A673 (cell line): ENCODE results near the gene IRF2. TPM values are rescaled to one million over a fixed set of nuclear protein-coding genes. Genes with fewer than 3 reads are reported as not detected.
A peak's percentile ranks its signal among the peaks of the same experiment; 100 is the strongest.

ENCODE experiments used
- BruUV-seq: library from RNA; stranded (reverse); fragments of 400-500 nt; replicated peaks from 2 replicates; lab custom pipeline; 2021; lab: Mats Ljungman, UMichigan
- CTCF ChIA-PET: fragments of 300-600 bp; sonication (Branson Sonifier 250); formaldehyde crosslinking; loops from one replicate; lab custom pipeline; 2022; ENCODE audit warnings: antibody characterized with exemption; lab: Charles Lee
- POLR2A ChIA-PET: fragments of 300-600 bp; sonication (Branson Sonifier 250); formaldehyde crosslinking; loops from one replicate; lab custom pipeline; 2022; ENCODE audit warnings: antibody characterized with exemption; ENCODE audit not compliant: low non-redundant PET; lab: Charles Lee
- DNase-seq: peaks from one replicate; pipeline ENCODE4 v3.0.0-alpha.2; 2015; ENCODE audit warnings: low spot score
- H3K27ac ChIP-seq: fragments of 200-600 bp; sonication (generic); 2 replicates; pipeline ENCODE4 v1.5.1; 2016; ENCODE audit warnings: mixed run types, low read depth, mild to moderate bottlenecking, mixed read lengths, antibody characterized with exemption, low read length; ENCODE audit not compliant: poor library complexity, severe bottlenecking
- H3K27me3 ChIP-seq: fragments of 200-600 bp; sonication (generic); replicated peaks from 2 replicates; pipeline ENCODE4 v1.6.1; 2017; ENCODE audit warnings: mixed run types, low read depth, mild to moderate bottlenecking, mixed read lengths, antibody characterized with exemption, low read length; ENCODE audit not compliant: insufficient read depth, poor library complexity
- H3K36me3 ChIP-seq: fragments of 200-600 bp; sonication (generic); 2 replicates; pipeline ENCODE4 v1.6.1; 2016; ENCODE audit warnings: mixed run types, mild to moderate bottlenecking, mixed read lengths, antibody characterized with exemption, low read length; ENCODE audit not compliant: insufficient read depth, poor library complexity, severe bottlenecking
- H3K4me1 ChIP-seq: fragments of 200-600 bp; sonication (generic); 2 replicates; pipeline ENCODE4 v1.6.1; 2017; ENCODE audit warnings: mixed run types, mild to moderate bottlenecking, mixed read lengths, antibody characterized with exemption, low read length; ENCODE audit not compliant: insufficient read depth, poor library complexity, severe bottlenecking
- H3K4me3 ChIP-seq: fragments of 200-600 bp; sonication (generic); 2 replicates; pipeline ENCODE4 v1.5.1; 2016; ENCODE audit warnings: low read depth, mixed run types, mild to moderate bottlenecking, mixed read lengths, low read length; ENCODE audit not compliant: poor library complexity, severe bottlenecking
- H3K9me3 ChIP-seq: fragments of 200-600 bp; sonication (generic); 2 replicates; pipeline ENCODE4 v1.6.1; 2016; ENCODE audit warnings: mixed run types, low read depth, mild to moderate bottlenecking, mixed read lengths, antibody characterized with exemption, low read length; ENCODE audit not compliant: poor library complexity, severe bottlenecking
- CTCF ChIP-seq: fragments of 300-800, 200-600 bp; sonication (generic); conservative IDR thresholded peaks from 2 replicates; pipeline ENCODE4 v1.5.1; 2017; ENCODE audit warnings: low read depth, mild to moderate bottlenecking, antibody characterized with exemption, low read length, moderate library complexity, mixed read lengths
- EZH2 ChIP-seq: fragments of 200-600 bp; sonication (generic); IDR thresholded peaks from 2 replicates; pipeline ENCODE4 v1.6.1; 2017; ENCODE audit warnings: borderline replicate concordance, low read depth, mild to moderate bottlenecking, mixed read lengths, antibody characterized with exemption, low read length; ENCODE audit not compliant: poor library complexity, severe bottlenecking
- intact Hi-C: fragments of 100-400 bp; cut with micrococcal nuclease; formaldehyde crosslinking; loops from one replicate; pipeline ENCODE4 v1.10.0; 2022; ENCODE audit not compliant: unreplicated experiment
- total RNA-seq: library from RNA; stranded (reverse); gene quantifications from 2 replicates; pipeline ENCODE4 v1.2.3, GENCODE V29; 2021

IRF2 gene
- total RNA-seq, 1 experiment from 2014 or later = 28.2 TPM

DNA sequence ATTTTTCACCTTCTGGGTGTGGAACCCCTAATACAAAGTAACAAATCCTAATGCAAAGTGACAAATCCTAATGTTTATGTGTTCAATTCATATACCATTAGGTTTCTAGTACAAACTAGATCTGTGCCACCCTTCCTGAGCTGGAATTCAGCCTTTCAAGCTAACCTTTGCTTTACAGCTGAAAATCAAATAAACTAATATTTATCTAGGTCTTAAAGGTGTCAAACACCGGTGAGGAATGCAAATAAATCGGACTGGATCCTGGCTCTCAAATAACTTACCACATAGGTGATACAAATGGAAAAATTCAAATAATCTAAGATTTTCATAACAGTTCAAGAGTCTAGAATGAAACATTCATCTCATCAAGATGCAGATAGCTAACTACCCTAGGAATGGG is 11.6 kb downstream of the IRF2 start:
- Histone ChIP-seq H3K4me3 (no peak overlapping the region), H3K9me3 (no peaks in the 10 kb centered on the region), H3K4me1 (peaks cover 20% of the 10 kb centered on the region), H3K27me3 (no peaks in the 10 kb centered on the region), H3K27ac (peak overlapping the region; percentile 45), H3K36me3 (no peaks in the 10 kb centered on the region)
- POLR2A ChIA-PET = interaction anchor here (0.6 kb wide), 1 partner anchor 35 kb away, joined by 4 read pairs; no protein-coding TSS in a partner anchor
- BruUV-seq = no TSS peak
- no peak for DNase-seq
- CTCF ChIA-PET = no interaction called here
- TF ChIP-seq EZH2 (no peak), CTCF (no peak)
- intact Hi-C loops = no loop called here

GRCh38 chr4:184461711-184462441 is 12.5 kb downstream of the IRF2 start:
- Histone ChIP-seq H3K4me3 (no peak overlapping the region), H3K36me3 (no peaks in the 10 kb centered on the region), H3K27ac (peak overlapping the region; percentile 45), H3K27me3 (no peaks in the 10 kb centered on the region), H3K4me1 (peaks cover 20% of the 10 kb centered on the region), H3K9me3 (no peaks in the 10 kb centered on the region)
- TF ChIP-seq EZH2 = no peak
- no peak for TF ChIP-seq CTCF
- ChIA-PET CTCF (no interaction called here), POLR2A (no interaction called here)
- intact Hi-C loops = no loop called here
- no TSS peak for BruUV-seq
- DNase-seq = no peak

DNA sequence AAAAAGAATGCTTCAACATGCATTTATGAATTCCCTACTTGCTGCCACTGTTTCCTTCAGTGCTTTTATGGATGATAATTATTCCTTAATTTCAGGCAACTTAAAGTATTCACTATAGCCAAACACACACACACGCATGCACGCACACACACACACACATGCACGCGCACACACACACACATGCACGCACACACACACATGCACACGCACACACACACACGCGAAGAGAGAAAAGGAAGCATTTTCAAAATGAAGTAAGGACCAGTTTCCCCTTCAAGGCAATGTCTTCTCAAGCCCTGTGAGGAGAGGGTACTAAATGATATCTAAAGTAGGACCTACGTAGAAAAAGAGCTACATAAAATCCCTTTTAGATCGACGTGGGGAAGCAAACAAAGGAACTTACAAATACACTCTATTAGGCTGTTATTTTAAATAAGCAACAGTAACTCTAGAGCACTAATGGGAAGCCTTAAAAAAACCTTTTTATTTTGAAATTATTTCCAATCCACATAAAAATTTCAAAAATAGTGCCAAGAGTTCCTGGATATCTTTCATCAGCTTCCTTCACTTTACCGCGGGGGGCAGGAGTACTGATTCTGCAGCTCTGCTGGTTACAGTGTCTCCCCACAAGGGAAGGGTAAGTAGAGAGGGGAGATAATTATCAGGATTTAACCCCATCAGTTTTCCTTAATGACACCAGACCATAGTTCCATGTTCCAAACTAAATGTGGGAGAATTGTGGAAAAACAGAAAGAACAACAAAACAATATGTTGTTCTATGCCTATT is 13.7 kb downstream of the IRF2 start:
- H3K27ac ChIP-seq = no peak overlapping the region
- H3K4me1 ChIP-seq = peaks cover 20% of the 10 kb centered on the region
- no peak for TF ChIP-seq CTCF
- TF ChIP-seq EZH2 = no peak
- POLR2A ChIA-PET = no interaction called here
- CTCF ChIA-PET = no interaction called here
- no peaks in the 10 kb centered on the region for H3K36me3 ChIP-seq
- BruUV-seq = no TSS peak
- intact Hi-C loops = no loop called here
- no peaks in the 10 kb centered on the region for H3K9me3 ChIP-seq
- no peak overlapping the region for H3K4me3 ChIP-seq
- no peak for DNase-seq
- H3K27me3 ChIP-seq = no peaks in the 10 kb centered on the region
